Uterus (tissue), 4 donors: ENCODE results near the gene CDH4. TPM values are rescaled to one million over a fixed set of nuclear protein-coding genes. Genes with fewer than 3 reads are reported as not detected.

Experiments used
- DNase-seq, 2 donors: peaks; one replicate each; pipeline ENCODE4 v3.0.0-alpha.2; 2019 to 2020
- H3K27ac ChIP-seq, 2 donors: fragments of 200-600 bp; sonication (generic); 1 replicate in 1 of 2; 2 replicates in 1 of 2; pipeline ENCODE4 v1.5.1; 2016 to 2018
- H3K27me3 ChIP-seq, 2 donors: fragments of 200-600 bp; sonication (generic); one replicate each; pipeline ENCODE4 v1.5.1; 2018 to 2019; ENCODE audit warnings: control low read depth in 1 of 2
- H3K36me3 ChIP-seq, 2 donors: fragments of 200-600 bp; sonication (generic); one replicate each; pipeline ENCODE4 v1.5.1; 2019; ENCODE audit warnings: control low read depth in 1 of 2
- H3K4me1 ChIP-seq, 2 donors: fragments of 200-600 bp; sonication (generic); one replicate each; pipeline ENCODE4 v1.5.1; 2018 to 2019; ENCODE audit warnings: control low read depth in 1 of 2
- H3K4me3 ChIP-seq, 2 donors: fragments of 200-600 bp; sonication (generic); 1 replicate in 1 of 2; 2 replicates in 1 of 2; pipeline ENCODE4 v1.5.1; 2018 to 2019; ENCODE audit warnings: mild to moderate bottlenecking in 1 of 2
- H3K9me3 ChIP-seq, 2 donors: fragments of 200-600 bp; sonication (generic); one replicate each; pipeline ENCODE4 v1.5.1; 2019; ENCODE audit warnings: control low read depth in 1 of 2
- CTCF ChIP-seq, 4 experiments: fragments of 200-600 bp in 2 of 4; fragments of 450-650 bp in 2 of 4; sonication (generic) in 2 of 4; IDR thresholded peaks; one replicate each; pipeline ENCODE4 v1.5.1; 2016 to 2019; ENCODE audit warnings: antibody characterized with exemption in 4 of 4, mild to moderate bottlenecking in 2 of 4, moderate library complexity in 1 of 4
- POLR2A ChIP-seq, 2 donors: fragments of 450-650 bp; IDR thresholded peaks; one replicate each; pipeline ENCODE4 v1.6.1; 2016; ENCODE audit warnings: antibody characterized with exemption in 2 of 2, mild to moderate bottlenecking in 1 of 2, moderate library complexity in 1 of 2
- intact Hi-C: fragments of 100-400 bp; cut with DNase I; formaldehyde crosslinking; loops from one replicate; pipeline ENCODE4 v1.15.1; 2023; ENCODE audit warnings: low total_unique reads
- total RNA-seq, 4 donors: library from RNA; depleted of rRNA in 3 of 4; stranded (reverse); fragments of >200 nt in 3 of 4; gene quantifications; one replicate each; pipeline versions ENCODE4 v1.1.0 to v1.2.4, GENCODE V29; 2014 to 2023
- donor health status: DM: yes; HTN: yes; CAD: no.

Gene CDH4
- total RNA-seq, 4 donors from 2014 or later: under 0.01 to 0.55 TPM; not detected in 2

GRCh38 chr20:61361501-61361900 lies 109.4 kb downstream of the CDH4 start:
- no peak for DNase-seq
- TF ChIP-seq CTCF (IDR thresholded peaks at IDR 0.05) (no peak), POLR2A (IDR thresholded peaks at IDR 0.05) (no peak)
- Histone ChIP-seq H3K4me3 (no peak overlapping the region), H3K27me3 (no peaks in the 10 kb centered on the region), H3K9me3 (no peaks in the 10 kb centered on the region), H3K27ac (no peak overlapping the region), H3K4me1 (no peaks in the 10 kb centered on the region), H3K36me3 (no peaks in the 10 kb centered on the region)
- intact Hi-C loops: no loop called here

- no peak for DNase-seq
- no peak overlapping the region for H3K27ac ChIP-seq
- H3K4me3 ChIP-seq: no peak overlapping the region
- H3K4me1 ChIP-seq: no peaks in the 10 kb centered on the region
- no peaks in the 10 kb centered on the region for H3K9me3 ChIP-seq
- intact Hi-C loops: no loop called here
- no peaks in the 10 kb centered on the region for H3K36me3 ChIP-seq
- TF ChIP-seq CTCF (IDR thresholded peaks at IDR 0.05) (no peak), POLR2A (IDR thresholded peaks at IDR 0.05) (no peak)
- H3K27me3 ChIP-seq: no peaks in the 10 kb centered on the region
Observed at GRCh38 chr20:61364147-61364546, 112.1 kb downstream of the CDH4 start.

GRCh38 chr20:61366914-61367313 lies 114.9 kb downstream of the CDH4 start:
- H3K4me3 ChIP-seq: no peak overlapping the region
- no peak for DNase-seq
- no peaks in the 10 kb centered on the region for H3K36me3 ChIP-seq
- no peak overlapping the region for H3K27ac ChIP-seq
- no peak for TF ChIP-seq CTCF (IDR thresholded peaks at IDR 0.05)
- no peaks in the 10 kb centered on the region for H3K4me1 ChIP-seq
- no peaks in the 10 kb centered on the region for H3K9me3 ChIP-seq
- no peaks in the 10 kb centered on the region for H3K27me3 ChIP-seq
- intact Hi-C loops: no loop called here

- Histone ChIP-seq H3K4me1 (no peaks in the 10 kb centered on the region), H3K4me3 (no peak overlapping the region), H3K9me3 (no peaks in the 10 kb centered on the region), H3K36me3 (no peaks in the 10 kb centered on the region), H3K27ac (no peak overlapping the region), H3K27me3 (no peaks in the 10 kb centered on the region)
- TF ChIP-seq CTCF (IDR thresholded peaks at IDR 0.05) (no peak), POLR2A (IDR thresholded peaks at IDR 0.05) (no peak)
- intact Hi-C loops: no loop called here
- no peak for DNase-seq
Observed at GRCh38 chr20:61369731-61370520, 117.9 kb downstream of the CDH4 start.

GRCh38 chr20:61370841-61371303 lies 118.8 kb downstream of the CDH4 start:
- no peak for TF ChIP-seq POLR2A (IDR thresholded peaks at IDR 0.05)
- TF ChIP-seq CTCF (IDR thresholded peaks at IDR 0.05): no peak
- Histone ChIP-seq H3K4me3 (no peak overlapping the region), H3K4me1 (no peaks in the 10 kb centered on the region), H3K27me3 (no peaks in the 10 kb centered on the region), H3K9me3 (no peaks in the 10 kb centered on the region), H3K36me3 (no peaks in the 10 kb centered on the region), H3K27ac (no peak overlapping the region)
- DNase-seq: no peak
- intact Hi-C loops: no loop called here
